Measurements from ENCODE around the gene CELA2B. TPM values are rescaled to one million over a fixed set of nuclear protein-coding genes. Genes with fewer than 3 reads are reported as not detected.

Gene CELA2B
- total RNA-seq, 1 experiment from 2014 or later, result not detected

GRCh38 chr1:15525050-15526020 lies 49.4 kb downstream of the CELA2B start:
- DNase-seq (ENCODE audit: low read depth), result peak; percentile 96

DNA sequence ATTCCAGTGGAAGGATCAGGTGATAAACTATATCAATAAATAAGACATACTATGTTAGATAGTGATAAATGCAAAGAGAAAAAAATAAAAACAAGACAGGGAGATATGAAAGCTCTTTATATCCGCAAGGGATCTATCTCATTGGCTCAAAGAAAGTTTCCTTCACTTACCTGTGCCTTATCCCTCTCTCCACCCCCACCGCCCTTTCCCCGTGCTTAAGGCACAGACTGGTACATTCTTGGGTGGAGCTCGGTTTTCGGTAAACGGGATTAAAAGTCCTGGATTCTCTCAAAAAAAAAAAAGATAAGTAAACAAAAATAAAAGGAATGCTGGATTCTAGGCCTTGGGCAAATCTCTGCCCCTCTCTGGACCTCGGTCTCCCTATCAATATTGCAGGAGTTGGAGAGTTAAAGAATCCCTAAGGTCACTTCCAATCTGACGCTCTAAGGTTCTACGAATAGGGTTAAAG lies 50.2 kb downstream of the CELA2B start:
- no peak for DNase-seq (ENCODE audit: low read depth)

GRCh38 chr1:15526490-15527339 lies 50.8 kb downstream of the CELA2B start, which contains the start of gene DNAJC16:
TSS of gene DNAJC16 (plus strand) at chr1:15526848. CDS start at chr1:15529106, 2,258 bp downstream.
- DNase-seq (ENCODE audit: low read depth), result peak; percentile 100

- no peak for DNase-seq (ENCODE audit: low read depth)
These were observed 55.1 kb downstream of the CELA2B start for GRCh38 chr1:15531003-15531402.

GRCh38 chr1:15531682-15532081 lies 55.8 kb downstream of the CELA2B start:
- DNase-seq (ENCODE audit: low read depth), result no peak

- DNase-seq (ENCODE audit: low read depth), result no peak
These were observed 62.9 kb downstream of the CELA2B start for GRCh38 chr1:15538771-15539170.

GRCh38 chr1:15540186-15540585 lies 64.3 kb downstream of the CELA2B start:
- no peak for DNase-seq (ENCODE audit: low read depth)

Other genes with a start within 250 kb of the CELA2B start
- 5.5 and 6.8 TPM in 2 replicates for gene FHAD1, start 228.9 kb upstream of the CELA2B start, total RNA-seq (2014; rRNA removed; shearing (Covaris generic))
- 52.5 and 70.9 TPM in 2 replicates for gene EFHD2, start 66.2 kb upstream of the CELA2B start, total RNA-seq (2014; rRNA removed; shearing (Covaris generic))
- 0.12 TPM in 1 of 2 replicates, not detected in the other for gene CTRC, start 37.7 kb upstream of the CELA2B start, total RNA-seq (2014; rRNA removed; shearing (Covaris generic))
- not detected in 2 replicates for gene CELA2A, start 19.4 kb upstream of the CELA2B start, total RNA-seq (2014; rRNA removed; shearing (Covaris generic))
- 8.4 and 8.7 TPM in 2 replicates for gene CASP9, start 48.1 kb downstream of the CELA2B start, total RNA-seq (2014; rRNA removed; shearing (Covaris generic))
- 7.9 and 9.5 TPM in 2 replicates for gene DNAJC16, start 50.7 kb downstream of the CELA2B start, total RNA-seq (2014; rRNA removed; shearing (Covaris generic))
- 1.2 and 1.6 TPM in 2 replicates for gene AGMAT, start 108.9 kb downstream of the CELA2B start, total RNA-seq (2014; rRNA removed; shearing (Covaris generic))
- gene DDI2, start 141.4 kb downstream of the CELA2B start, total RNA-seq (2014; rRNA removed; shearing (Covaris generic)), result 4.4 and 6.5 TPM in 2 replicates
- 22.6 and 24.3 TPM in 2 replicates for gene PLEKHM2, start 208.2 kb downstream of the CELA2B start, total RNA-seq (2014; rRNA removed; shearing (Covaris generic))

Measured in RPMI7951 (cell line).